Right hindlimb (tissue), 1 donor: ENCODE measurements around the gene EPHB1.

ENCODE experiments used
- DNase-seq: peaks from one replicate; pipeline ENCODE4 v3.0.0-alpha.2; 2018

Gene EPHB1

GRCh38 chr3:134852132-134852531 lies 57.1 kb downstream of the EPHB1 start:
- DNase-seq: no peak

DNA sequence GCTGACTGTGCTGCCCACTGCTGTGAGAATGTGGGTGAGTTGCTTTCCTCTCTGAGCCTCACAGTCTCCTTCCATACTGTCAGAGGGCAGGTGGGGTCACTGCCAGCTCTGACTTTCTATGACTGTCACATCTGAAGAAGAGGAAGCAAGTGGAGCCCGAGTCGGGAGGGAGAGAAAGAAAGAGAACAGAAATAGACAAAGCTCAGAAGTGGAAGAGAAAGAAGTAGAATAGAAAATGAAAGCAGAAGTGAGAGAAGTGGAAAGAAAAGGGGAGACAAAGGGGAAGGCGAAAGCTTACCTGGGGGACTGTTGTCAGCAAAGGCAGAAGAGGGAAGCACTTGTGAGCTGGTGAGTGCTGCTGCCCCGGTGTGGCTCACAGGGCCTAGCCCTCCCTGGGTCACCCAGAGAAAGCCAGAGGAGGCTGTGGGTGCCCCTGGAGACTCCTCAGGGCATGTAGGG lies 57.9 kb downstream of the EPHB1 start:
- no peak for DNase-seq

GRCh38 chr3:134854254-134854653 lies 59.2 kb downstream of the EPHB1 start:
- no peak for DNase-seq

- DNase-seq: no peak
Observed at GRCh38 chr3:134857356-134857755, 62.3 kb downstream of the EPHB1 start.

- no peak for DNase-seq
Observed at GRCh38 chr3:134857776-134858362, 62.8 kb downstream of the EPHB1 start.

DNA sequence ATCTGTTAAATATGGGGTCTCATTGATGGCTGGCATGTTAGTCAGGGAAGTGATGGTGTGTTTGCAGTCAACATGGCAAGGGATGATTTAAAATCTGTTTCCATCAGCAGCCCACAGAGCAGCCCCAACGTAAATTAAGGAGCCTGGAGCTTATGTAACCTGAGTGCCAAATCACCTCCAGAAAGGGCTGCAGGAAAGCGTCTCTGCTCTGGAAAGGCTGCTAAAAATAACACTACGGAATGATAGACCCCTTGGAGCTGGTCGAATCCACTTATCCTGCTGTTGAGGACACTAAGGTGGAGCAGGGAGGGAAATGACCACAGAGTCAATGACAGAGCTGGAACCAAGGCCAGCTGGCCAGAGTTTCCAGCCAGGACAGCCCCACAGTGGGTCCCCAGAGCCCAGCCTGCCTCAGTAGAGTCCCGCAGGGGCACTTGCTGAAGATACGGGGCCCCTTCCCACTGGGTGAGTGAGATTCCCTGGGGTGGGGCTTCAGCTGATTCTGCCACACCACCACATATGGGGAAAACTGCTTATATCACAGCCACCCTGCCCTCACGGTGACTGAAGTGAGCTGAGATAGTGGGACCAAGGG lies 63.5 kb downstream of the EPHB1 start:
- no peak for DNase-seq

- no peak for DNase-seq
Observed at GRCh38 chr3:134859341-134859740, 64.3 kb downstream of the EPHB1 start.

DNA sequence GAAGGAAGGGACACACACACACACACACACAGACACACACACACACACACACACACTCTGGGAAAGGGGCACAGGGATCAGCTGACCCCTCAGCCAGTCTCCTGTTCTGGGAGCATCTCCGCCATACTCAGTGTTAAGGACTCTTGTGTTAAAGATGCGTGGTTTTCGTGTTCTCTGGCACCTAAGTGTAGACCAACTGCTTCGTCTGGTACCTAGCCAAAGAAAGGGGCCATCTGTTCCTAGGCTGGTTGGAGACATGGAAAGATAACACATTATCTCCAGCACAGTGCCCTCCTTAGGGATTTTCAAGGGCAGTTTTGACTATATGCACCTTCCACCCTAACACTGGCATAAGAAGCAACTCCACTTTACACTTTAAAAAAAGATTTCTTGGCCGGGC lies 65.1 kb downstream of the EPHB1 start:
- no peak for DNase-seq

GRCh38 chr3:134863915-134864314 lies 68.9 kb downstream of the EPHB1 start:
- no peak for DNase-seq

- no peak for DNase-seq
Observed at GRCh38 chr3:134864636-134865035, 69.6 kb downstream of the EPHB1 start.

DNA sequence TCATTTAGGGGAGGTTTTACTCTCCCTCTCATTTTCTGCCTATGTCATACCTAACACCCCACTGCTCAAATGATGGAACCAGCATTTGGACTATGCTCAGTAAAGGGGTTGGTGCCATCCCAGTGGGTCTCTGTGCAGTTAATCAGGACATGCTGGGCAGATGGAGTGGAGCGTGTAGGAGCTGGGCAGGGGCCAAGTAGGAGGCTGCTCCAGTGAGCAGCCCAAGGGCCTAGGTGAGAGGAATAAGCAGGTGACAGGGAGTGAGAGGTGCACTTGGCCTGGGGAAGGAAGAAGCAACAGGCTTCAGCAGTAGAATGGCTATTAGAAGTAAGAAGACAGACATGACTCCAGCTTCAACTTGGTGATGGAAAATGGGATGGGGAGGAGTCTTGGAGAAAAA lies 72.2 kb downstream of the EPHB1 start:
- DNase-seq: no peak

- no peak for DNase-seq
Observed at GRCh38 chr3:134869153-134869726, 74.2 kb downstream of the EPHB1 start.

DNA sequence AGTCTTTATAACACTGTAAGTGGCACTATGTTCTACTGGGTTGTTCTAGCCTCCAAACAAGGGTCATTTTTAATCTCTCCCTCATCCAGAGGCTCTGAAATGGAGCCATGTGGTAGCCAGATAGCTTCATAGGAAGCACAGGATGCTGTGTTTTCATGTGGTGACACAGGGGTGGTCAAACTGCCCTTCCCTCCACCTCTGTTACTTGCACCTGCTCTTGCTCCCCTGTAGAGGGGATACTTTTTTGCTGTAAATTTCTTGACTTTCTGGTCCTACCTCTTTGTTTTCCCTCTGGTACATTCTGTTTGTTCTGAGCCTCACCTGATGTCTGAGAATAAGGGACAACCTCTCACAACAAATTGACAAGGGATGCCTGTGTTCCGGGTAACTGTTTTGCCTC lies 76.8 kb downstream of the EPHB1 start:
- DNase-seq: no peak

DNA sequence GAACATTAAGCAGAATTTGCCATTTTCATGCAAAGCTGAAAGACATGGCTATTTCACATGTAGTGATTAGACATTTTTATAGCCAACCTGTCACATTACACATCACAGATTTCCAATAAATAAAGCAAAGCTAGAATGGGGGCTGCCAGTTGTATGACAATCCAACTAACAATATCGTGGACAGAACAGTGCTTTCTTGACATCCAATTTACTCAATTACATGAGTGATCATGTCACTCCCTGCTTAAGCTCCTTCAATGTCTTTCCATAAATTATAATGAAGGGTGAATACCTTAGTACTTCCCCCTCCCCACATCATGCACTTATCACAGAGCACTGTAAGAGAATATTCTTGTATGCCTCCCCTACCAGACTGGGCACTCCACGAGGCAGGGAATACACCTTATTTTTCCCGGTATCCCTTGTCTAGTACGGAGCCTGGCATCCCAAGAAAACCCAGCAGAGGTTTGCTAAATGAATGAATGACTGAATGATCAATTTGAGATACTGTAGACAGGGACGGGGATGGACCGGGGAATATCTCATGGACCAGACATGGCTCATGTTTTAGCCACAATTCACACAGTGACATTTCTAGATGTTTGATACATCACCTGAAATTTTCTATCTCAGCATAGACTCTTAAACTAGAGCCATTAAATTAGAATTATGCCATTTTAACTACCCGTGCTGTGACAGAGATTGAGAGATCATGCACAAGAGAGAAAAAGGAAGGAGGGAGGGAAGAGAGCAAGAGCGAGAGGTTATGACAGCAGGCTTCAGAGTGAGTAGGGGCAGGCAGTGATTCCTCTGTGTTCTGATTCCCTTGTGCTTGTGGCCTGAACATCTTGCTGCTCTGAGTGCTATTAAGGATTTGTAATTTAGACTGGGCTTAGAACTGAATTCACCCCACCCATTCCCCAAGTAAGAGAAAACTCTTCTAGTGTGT lies 77.7 kb downstream of the EPHB1 start:
- no peak for DNase-seq

DNA sequence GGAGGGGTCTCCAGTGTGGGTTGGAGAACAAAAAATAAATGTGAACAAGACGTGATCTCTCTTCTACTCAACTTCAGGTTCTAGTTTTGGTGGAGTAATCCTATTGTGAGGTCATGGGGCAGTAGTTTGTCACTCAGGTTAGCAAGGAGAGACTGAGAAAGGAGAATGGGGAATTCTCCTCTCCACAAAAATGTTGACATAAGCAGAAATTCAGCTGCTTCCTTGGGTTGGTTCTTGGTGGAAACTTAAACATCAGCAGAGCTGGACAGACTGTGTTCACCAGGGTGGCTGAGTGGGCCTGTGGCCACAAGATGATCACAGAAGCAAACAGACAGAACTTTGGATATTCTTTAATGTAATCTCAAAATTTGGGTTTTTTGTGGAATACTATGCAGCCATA lies 78.7 kb downstream of the EPHB1 start:
- DNase-seq: no peak

DNA sequence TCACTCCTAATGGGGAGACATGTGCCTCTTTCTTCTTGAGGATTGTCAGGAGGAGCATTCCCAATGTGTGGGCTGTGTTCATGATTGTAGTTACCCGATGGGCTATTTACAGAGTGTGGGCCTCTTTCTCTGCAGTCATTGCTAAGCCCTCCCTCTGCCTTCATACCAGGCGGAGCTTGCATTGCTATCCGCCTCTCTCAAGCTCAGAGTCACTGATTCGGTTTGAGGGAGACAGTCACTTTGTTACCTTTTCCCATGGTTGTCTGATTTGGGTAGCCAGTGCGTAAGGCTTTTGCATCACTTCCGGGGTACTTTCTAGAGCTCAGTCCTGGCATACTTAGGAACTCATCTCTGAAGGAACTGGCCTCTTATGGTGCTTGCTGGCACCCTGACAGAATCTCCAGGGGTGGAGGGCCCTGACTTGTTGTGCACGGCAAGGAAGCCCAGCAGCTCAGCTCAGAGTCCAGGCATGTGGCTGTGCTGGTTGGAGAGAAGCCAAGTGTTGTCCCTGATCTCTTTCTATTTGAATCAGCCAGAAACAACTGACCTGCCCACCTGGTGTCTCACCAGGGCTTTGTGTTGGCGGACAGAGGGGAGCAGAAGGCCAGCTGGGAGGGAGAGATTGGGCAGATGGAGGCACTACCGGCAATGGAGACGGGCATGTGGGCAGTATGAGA lies 79.8 kb downstream of the EPHB1 start:
- DNase-seq: no peak

DNA sequence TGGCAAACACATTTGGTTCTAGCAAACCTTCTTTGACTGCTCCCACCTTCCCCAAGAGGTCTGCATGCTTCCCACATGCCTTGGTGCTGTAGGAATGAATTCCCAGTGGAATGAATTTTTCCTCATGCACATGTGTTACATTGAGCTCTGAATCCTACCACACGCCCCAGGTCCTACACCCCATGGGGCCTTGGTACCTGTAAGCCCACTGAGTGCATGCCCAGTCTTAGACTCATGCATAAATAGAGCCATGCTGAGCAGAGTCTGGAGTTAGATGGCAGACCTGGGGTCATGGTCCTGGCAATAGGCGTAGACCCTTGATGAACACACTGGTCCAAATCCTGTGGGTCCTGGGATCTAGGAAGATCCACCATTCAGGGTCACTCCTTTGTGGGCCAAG lies 81.8 kb downstream of the EPHB1 start:
- no peak for DNase-seq

- DNase-seq: no peak
Observed at GRCh38 chr3:134877788-134878187, 82.7 kb downstream of the EPHB1 start.

GRCh38 chr3:134879990-134880389 lies 84.9 kb downstream of the EPHB1 start:
- no peak for DNase-seq

DNA sequence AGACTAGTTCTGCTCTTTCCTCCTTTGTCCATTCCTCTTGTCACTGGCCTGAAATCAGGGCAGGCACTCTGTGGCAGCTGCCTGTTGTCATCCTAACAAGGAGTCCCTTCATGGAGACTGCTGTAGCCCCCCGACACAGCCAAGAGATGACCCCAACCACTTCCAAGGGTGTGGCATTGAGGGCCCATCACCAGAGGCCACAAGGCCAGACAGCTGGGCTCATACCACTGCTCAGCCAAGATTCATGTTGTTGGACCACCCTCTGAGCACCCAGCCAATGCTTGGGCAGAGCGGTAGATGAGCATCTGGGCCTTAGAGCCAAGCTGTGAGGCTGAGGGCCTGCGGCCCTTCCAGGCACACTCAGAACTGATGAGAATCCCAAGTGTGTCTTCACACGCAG lies 85.4 kb downstream of the EPHB1 start:
- DNase-seq: no peak

GRCh38 chr3:134881305-134881704 lies 86.2 kb downstream of the EPHB1 start:
- no peak for DNase-seq

GRCh38 chr3:134883697-134884385 lies 88.8 kb downstream of the EPHB1 start:
- DNase-seq: no peak
